ENCODE data around the gene TIGD3. TPM values are rescaled to one million over a fixed set of nuclear protein-coding genes. Genes with fewer than 3 reads are reported as not detected.

TIGD3 gene
- total and polyA plus RNA-seq, 4 donors = 0.08 to 0.33 (median 0.17) TPM; not detected in 1

DNA sequence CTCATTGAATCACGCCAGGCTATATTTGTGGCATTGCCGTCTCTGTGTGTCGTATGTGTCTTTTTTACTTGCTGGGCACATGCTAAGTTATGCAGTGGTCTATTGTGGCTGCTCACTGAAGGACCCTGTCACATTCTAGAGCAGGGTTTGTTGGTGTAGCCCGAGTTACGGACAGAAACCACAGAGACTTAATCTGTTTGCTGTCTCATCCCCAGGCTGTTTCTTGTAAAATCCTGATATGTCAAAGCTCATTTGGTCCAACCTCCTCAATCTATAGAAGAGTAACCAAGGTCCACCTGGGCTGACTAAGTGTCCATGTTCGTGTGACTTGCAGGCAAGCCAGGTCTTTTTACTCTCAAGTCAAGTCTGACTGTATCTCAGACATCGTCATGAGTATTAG lies 15.9 kb upstream of the TIGD3 start:
- Histone ChIP-seq H3K27me3 (ENCODE audit: control insufficient read depth in 4 of 4, insufficient read depth in 4 of 4, low read length in 3 of 4) (no peaks in the 10 kb centered on the region), H3K9me3 (ENCODE audit: control insufficient read depth in 4 of 4, low read length in 3 of 4) (no peaks in the 10 kb centered on the region), H3K36me3 (ENCODE audit: control insufficient read depth in 4 of 4, insufficient read depth in 3 of 4, low read depth in 1 of 4, low read length in 3 of 4) (peaks cover 7 to 31% (median 29%) of the 10 kb centered on the region in 4 donors), H3K27ac (ENCODE audit: low read depth in 1 of 2, low read length in 2 of 2) (no peak overlapping the region), H3K4me1 (ENCODE audit: control insufficient read depth in 4 of 4, insufficient read depth in 4 of 4, low read length in 3 of 4) (peaks cover 4 to 15% (median 13%) of the 10 kb centered on the region in 4 donors), H3K4me3 (ENCODE audit: low read depth in 1 of 3, low read length in 3 of 3) (no peak overlapping the region), H3K9ac (ENCODE audit: low read depth in 1 of 2, low read length in 2 of 2) (no peak overlapping the region)
- 92% methylated on average over 7 of the region's 7 CpGs for WGBS
- DNase-seq (ENCODE audit: low spot score) = no peak
- TF ChIP-seq, protein P1, sequence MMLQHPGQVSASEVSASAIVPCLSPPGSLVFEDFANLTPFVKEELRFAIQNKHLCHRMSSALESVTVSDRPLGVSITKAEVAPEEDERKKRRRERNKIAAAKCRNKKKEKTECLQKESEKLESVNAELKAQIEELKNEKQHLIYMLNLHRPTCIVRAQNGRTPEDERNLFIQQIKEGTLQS (IDR thresholded peaks at IDR 0.05) = no peak
- TF ChIP-seq HNF4G (IDR thresholded peaks at IDR 0.05) (no peak), YY1 (IDR thresholded peaks at IDR 0.05) (no peak), TAF1 (conservative IDR thresholded peaks at IDR 0.05) (no peak), GABPA (IDR thresholded peaks at IDR 0.05 in 1 of 2, conservative IDR thresholded peaks at IDR 0.05 in 1 of 2) (no peak), JUND (IDR thresholded peaks at IDR 0.05) (no peak), ZBTB33 (IDR thresholded peaks at IDR 0.05) (no peak), EGR1 (IDR thresholded peaks at IDR 0.05; ENCODE audit: low read depth in 2 of 2) (no peak)

DNA sequence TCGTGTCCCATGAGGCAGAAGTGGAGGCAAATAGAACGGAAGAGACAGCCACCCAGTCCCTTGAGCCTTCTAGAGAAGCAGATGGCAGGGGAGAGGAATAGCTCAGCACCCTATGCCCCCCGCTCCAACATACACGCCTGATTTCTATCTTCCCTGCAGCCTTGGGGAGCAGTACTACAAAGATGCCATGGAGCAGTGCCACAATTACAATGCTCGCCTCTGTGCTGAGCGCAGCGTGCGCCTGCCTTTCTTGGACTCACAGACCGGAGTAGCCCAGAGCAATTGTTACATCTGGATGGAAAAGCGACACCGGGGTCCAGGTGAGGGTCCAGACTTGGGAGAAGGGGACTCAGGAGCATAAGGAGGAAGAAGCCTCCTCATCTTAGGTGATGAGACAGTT lies 14.3 kb upstream of the TIGD3 start:
- Histone ChIP-seq H3K27me3 (ENCODE audit: control insufficient read depth in 4 of 4, insufficient read depth in 4 of 4, low read length in 3 of 4) (no peaks in the 10 kb centered on the region), H3K4me1 (ENCODE audit: control insufficient read depth in 4 of 4, insufficient read depth in 4 of 4, low read length in 3 of 4) (peaks cover 0 to 4% (median 2%) of the 10 kb centered on the region in 4 donors), H3K9ac (ENCODE audit: low read depth in 1 of 2, low read length in 2 of 2) (no peak overlapping the region), H3K9me3 (ENCODE audit: control insufficient read depth in 4 of 4, low read length in 3 of 4) (no peaks in the 10 kb centered on the region), H3K4me3 (ENCODE audit: low read depth in 1 of 3, low read length in 3 of 3) (no peak overlapping the region), H3K36me3 (ENCODE audit: control insufficient read depth in 4 of 4, insufficient read depth in 3 of 4, low read depth in 1 of 4, low read length in 3 of 4) (peaks cover 7 to 45% (median 42%) of the 10 kb centered on the region in 4 donors), H3K27ac (ENCODE audit: low read depth in 1 of 2, low read length in 2 of 2) (no peak overlapping the region)
- 97% methylated on average over 11 of the region's 11 CpGs for WGBS
- no peak for DNase-seq (ENCODE audit: low spot score)
- TF ChIP-seq RAD21 (IDR thresholded peaks at IDR 0.05) (no peak), HNF4G (IDR thresholded peaks at IDR 0.05) (no peak), FOXA1 (IDR thresholded peaks at IDR 0.05) (no peak), NR2F2 (IDR thresholded peaks at IDR 0.05) (no peak), TAF1 (conservative IDR thresholded peaks at IDR 0.05) (no peak), CTCF (IDR thresholded peaks at IDR 0.05; ENCODE audit: low read depth, low read length, missing input control) (no peak), EGR1 (IDR thresholded peaks at IDR 0.05; ENCODE audit: low read depth in 2 of 2) (no peak), GABPA (IDR thresholded peaks at IDR 0.05 in 1 of 2, conservative IDR thresholded peaks at IDR 0.05 in 1 of 2) (no peak), FOXA2 (IDR thresholded peaks at IDR 0.05) (no peak), JUND (IDR thresholded peaks at IDR 0.05) (no peak), YY1 (IDR thresholded peaks at IDR 0.05) (no peak), RXRA (IDR thresholded peaks at IDR 0.05) (no peak), ZBTB33 (IDR thresholded peaks at IDR 0.05) (no peak), REST (IDR thresholded peaks at IDR 0.05) (no peak), HNF4A (conservative IDR thresholded peaks at IDR 0.05) (no peak)
- TF ChIP-seq, protein P1 (IDR thresholded peaks at IDR 0.05) = no peak
- TF ChIP-seq, protein P2, sequence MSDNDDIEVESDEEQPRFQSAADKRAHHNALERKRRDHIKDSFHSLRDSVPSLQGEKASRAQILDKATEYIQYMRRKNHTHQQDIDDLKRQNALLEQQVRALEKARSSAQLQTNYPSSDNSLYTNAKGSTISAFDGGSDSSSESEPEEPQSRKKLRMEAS (IDR thresholded peaks at IDR 0.05) = no peak

Measured in liver (tissue), 9 donors.